NCI-H128 (cell line): ENCODE results near the gene GPBP1L1.

Experiments used
- DNase-seq: peaks from one replicate; lab custom pipeline; 2025; ENCODE audit not compliant: unreplicated experiment; lab: John Stamatoyannopoulos, UW

The GPBP1L1 gene

DNA sequence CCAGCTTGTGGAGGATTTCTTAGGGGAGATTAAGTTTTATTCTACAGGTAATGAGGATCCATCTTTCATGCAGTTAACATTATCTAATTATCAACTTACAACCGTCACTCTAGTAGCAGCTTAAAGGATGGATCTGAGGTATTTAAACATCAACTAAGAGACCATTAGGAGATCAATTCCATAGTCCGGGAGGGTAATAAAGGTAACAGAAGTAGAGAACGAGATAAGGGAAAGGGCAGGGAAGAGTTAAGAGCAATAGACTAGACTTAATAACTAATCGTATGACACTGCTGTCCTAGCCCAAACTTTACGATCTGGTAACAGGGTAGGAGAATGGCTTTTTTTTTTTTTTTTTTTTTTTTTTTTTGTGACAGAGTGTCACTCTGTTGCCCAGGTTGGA is 43.0 kb downstream of the GPBP1L1 start:
- DNase-seq, result no peak

DNA sequence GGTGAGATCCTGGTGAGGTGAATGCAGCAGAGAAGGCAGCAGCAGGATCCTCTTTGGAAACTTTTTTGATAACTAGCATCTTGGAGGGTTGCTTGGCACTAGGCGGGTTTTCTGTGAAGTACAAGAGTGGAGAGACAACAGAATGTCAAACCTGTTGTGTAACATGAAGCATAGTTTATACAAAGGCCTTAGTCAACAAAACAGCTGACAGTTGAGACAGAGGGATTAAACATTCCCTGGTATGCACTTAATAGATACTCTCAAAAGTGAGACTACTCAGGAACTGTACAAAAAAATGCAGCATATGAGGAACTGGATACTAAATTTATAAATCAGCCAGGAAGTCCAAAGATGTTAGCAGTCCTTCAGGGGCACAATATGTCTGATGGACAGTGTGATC is 46.0 kb downstream of the GPBP1L1 start:
- no peak for DNase-seq

DNA sequence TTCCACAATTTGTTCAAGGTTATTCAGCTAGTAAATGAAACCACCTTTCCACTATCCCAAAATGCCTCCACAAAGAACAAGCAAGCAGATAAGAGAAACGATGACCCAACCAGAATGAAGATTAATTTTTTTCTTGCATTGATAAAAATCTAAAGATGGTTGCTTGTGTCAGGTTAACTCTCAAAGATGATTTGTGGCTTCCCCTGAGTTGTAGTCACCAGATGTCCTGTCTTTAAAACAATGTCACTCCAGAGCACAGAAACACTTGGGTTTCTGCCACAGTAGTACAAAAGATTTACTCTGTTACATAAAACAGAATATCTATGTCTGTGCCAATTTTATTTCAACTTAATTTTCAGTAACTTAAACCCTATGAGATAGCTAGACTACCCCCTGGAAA is 51.1 kb downstream of the GPBP1L1 start:
- DNase-seq, result no peak

DNA sequence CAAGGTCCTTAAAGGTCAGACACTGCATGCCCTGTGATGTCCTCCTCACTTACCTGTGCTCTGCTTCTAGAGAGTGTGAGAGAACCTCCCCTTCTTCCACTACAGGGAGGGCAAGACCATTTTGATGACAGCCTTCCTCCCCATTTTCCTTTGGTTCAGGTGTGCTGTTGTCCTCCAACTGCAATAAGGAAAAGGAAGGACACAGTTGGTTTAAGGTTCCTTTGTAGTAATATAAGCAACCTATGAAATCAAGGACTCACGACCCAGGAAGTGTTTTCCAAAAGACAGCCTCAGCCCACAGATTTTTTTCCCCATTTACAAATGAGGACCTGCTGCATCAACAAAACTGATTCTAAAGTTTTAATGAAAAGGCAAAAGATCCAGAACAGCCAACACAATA is 55.9 kb downstream of the GPBP1L1 start:
- no peak for DNase-seq

DNA sequence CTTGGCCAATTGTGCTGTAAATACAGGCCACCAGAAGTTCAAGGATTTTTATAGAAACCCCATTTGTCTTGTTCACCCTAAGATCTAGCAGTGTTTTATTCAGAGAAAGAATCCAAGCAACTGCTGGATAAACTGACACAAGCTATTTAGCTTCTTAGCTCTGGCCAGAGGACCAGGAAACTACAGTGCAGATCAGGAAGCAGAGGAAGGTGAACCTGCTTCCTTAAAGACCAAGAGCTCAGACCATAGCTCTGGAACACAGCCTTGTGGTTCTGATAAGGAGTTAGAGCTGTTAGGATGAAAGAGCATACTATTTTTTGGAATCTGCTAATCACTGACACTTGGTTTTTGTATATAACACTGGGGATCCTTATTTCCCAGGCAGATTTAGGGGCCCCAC is 57.3 kb downstream of the GPBP1L1 start:
- no peak for DNase-seq

DNA sequence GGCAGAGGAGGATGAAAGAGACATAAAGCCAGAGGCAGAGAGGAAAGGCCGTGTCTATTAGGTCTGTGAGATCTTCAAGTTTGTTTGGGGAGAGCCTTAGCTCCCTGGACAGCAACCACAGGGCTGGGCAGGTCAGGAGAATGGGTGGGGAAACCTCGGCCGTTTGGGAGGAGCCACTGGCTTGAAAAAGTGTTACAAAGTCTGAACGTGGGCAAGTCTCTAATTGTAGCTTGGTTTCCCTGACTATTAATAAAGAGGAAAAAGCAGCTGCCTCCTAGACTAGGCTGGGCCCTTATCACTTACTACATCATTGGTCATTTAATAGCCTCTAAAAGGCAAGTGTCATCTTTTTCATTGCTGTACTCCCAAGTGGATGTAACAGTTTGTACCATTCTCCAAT is 62.4 kb downstream of the GPBP1L1 start, which contains the start of gene CCDC17:
TSS of gene CCDC17 (minus strand) at position 83 of the 400 bp plus-strand sequence. CDS start 145 bp downstream, outside the sequence.
- DNase-seq, result no peak

DNA sequence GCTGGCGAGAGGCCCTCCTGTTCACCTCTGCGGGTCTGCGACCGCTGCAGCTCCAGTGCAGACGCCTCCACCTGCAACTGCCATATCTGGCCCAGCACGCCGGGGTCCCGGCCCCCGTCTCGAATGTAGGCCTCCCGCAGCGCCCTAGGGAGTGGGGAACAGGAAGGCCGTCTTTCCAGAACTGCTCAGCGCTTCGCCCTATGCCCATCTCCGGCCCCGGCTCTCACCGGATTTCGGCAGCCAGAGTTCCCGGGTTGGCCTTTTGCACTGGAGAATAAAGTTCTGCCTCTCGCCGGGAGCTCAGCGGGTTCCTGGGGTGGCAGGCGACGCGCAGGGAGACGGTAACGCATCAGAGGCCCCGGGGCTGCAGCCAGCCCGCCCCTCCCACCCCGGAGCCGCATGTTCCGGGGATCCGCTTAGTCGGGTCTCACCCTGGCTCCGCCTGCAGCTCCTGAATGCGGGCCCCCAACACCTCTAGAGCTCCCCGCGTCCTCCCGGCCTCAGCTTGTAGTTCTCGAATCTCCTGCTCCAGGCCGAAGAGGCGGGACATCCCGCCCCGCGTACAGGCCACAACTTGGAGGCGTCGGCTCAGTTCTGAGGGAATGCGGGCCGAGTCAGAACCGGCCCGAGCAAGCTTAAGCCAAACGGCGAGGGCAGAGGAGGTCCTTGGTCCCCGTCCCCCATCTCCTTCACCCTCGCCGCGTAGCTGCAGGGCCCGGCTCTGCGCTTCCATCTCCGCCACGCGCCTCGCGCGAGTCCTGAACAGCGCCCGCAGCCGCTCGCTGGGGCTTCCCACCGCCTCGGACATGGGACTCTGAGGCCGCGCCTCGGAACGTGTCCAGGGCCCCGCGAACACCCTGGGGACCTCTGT is 63.6 kb downstream of the GPBP1L1 start:
- no peak for DNase-seq

DNA sequence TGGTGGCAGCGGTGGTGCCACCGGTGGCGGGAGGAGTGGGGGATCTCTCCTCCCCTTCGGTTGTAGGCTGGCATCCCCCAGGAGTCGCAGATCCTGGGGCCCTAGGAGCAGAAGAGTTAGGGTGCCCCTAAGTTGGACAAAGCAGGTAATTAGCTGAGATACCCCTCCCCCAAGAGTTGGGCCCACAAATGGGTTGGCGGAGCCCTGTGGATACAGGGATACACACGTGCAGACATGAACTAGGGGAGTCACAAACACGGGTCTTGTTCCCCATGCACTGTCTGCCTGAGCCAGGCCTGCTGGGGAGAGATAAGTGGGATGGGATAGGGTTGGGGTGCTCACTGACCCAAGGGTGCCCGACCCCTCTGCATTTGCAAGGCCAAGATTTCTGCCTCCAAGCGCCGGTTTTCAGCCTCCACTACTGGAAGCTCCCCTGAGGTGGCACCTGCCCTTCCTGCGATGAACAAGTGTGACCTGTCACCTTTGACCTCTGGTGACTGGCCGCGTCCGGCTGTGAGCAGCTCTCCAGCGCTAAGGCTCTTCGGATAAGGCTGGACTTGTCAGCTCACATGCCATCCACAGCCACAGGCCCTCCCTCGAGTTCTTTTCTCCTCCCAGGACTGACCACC is 64.3 kb downstream of the GPBP1L1 start:
- no peak for DNase-seq

DNA sequence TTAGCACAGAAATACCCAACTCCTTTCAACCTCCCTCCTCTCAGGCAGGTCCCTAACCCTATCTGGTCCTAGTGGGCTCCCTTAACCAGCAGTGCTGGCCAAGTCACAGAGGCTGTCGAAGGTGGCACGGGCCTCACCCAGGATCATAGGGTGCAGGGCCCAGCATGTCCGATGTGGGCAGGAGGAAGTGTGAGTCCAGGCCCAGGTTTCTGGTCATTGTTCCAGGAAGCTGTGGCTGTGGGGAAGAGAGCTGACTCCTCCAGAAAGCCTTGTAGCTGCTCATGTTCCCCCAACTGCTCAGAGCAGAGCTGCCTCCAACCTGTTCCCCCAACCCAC is 64.9 kb downstream of the GPBP1L1 start:
- no peak for DNase-seq

DNA sequence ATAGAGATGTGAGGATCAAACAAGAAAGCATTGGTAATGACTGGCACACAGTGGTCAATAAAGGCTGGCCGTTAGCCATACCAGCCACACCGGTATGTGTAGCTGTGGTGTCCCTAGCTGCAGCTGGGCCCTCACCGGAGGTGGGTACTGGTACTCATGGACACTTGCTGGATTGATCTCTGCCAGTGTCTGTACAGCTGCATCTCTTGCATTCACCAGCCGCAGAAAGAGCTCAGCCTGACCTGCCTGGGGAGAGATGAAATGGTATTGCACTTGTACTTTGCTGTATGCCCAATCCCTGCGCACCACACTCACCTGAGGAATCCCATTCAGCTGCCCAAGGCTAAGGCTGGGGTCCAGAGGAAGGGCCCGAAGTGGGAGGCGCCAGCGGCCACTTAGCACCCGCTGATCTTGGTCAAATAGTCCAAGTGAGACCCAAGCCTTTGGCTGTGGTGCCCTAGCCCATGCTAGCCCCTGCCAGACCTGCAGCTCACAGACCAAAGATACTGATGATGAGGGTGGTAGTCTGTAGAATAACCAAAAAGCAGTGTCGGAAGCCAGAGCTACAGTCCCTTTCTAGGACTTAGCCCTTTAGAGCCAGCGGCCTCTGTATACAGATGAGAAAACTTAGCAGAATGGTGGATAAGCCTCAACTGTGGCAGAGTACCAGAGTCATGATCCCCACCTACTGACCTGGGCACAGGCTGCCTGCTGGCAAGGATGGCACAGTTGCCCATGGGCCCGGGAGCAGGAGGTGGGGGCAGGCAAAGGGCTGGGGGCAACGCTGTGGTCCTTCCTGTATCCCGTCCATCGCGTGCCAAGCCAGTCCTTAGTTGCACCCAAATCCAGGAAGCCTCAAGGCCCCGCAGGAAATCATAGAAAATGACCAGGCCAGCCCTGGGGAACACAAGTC is 65.5 kb downstream of the GPBP1L1 start:
- DNase-seq, result no peak

DNA sequence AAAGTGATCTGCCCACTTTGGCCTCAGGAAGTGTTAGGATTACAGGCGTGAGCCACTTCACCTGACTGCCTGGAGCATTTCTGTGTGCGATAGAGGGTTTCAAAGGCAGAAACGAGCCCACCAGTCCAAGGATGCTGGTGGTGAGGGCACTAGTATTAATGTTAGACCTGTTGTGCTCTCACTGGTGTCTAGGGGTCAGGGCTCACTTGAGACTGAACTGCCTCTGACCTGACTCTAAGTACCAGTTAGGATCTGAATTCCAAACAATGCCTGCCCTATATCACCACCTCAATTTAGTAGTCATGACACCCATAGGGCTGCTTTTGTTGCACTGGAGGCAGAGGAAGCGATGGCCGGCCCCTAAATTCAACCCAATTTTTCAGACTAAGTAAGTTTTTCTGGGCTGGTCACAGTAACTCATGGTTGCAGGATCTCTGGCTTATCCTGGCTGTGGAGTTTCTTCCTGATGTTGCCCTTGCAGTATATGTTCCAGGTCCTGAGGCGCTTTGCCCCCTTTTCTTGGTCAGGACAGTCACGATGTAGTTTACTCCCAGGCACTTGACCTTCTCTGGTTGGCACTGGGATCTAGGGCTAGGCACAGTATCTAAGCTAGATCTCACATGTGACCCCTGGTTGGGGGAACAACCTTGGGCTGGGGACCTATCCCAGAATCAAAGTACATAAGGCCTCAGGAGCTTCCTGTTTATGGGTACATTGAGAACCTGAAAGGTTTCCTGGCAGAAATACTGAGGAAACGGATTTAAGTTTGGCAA is 67.0 kb downstream of the GPBP1L1 start:
- no peak for DNase-seq

DNA sequence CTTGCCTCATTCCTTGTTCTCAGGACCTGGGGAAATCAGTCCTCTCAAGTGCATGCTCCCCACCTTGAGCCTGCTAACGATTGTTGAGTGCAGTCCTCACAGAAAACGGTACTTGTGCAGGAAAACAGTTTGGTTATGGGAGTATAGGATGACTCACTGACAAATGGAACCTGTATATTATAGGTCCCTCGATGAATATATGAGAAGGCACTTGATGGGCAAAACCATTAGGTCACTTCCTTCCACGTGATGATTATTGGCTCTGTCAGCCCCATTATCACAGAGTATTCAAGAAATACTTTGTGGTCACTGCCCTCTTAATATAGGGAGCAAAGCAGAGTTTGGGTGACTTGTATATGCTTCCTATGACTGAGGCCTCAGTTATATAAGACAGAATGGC is 68.7 kb downstream of the GPBP1L1 start:
- DNase-seq, result no peak

DNA sequence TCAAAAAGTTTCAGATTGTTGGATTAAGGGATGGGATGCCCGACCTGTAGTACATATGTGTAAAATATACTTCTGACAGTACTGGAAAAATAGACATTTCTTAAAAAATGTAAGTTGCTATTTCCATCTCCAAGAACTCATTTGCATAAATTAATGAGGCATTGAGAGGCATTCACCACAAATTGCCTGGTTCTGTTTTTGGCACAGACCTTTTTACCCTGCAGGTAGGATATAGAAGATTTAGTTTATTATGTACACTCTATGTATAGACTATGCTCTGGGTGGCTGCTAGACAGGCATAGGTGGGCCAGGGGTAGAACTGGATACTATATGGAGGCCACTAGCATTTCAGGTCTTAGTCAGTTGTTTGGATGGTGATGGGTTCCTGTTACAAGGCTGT is 70.4 kb downstream of the GPBP1L1 start:
- no peak for DNase-seq

DNA sequence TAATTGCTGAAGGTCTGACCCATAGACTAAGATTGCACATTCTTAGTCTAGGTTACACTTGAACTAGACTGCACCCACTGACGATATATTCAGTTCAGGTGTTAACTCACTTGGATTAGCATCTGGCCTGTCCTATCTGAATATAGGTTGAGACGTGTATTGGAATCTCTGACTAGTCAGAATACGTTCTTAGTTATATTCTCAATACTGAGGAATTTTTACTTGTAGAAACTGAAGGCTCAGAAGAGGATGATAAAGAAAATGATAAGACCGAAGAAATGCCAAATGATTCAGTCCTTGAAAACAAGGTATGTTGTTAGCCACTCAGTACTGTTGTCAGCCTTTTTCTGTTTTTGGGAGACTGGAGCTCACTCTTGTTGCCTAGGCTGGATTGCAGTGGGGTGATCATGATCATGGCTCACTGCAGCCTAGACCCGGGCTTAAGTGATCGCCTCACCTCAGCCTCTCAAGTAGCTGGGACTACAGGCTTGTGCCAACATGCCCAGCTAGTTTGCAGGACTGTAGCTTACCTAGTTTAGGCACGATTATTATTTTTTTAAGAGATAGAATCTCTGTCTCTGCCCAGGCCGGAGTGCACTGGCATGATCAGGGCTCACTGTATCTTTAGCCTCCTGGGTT is 73.3 kb downstream of the GPBP1L1 start:
- DNase-seq, result no peak

DNA sequence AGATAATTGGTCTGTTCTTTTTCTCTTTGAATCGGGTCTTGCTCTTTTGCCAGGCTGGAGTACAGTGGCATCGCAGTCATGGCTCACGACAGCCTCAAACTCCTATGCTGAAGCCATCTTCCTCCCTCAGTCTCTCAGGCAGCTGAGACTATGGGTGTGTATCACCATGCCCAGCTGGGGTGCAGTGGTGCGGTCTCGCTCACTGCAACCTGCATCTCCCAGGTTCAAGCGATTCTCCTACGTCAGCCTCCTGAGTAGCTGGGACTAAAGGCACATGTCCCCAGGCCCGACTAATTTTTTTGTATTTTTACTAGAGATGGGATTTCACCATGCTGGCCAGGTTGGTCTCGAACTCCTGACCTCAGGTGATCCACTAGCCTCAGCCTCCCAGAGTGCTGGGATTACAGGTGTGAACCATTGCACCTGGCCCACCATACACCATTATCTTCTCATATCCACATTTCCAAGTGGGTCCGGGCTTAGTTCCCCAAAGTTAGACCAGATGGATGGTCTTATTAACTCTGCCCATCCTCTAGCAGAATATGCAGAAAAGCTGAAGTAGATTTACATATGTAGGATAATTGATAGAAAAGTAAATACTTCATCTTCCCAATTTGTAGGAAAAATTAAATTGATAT is 75.6 kb downstream of the GPBP1L1 start:
- DNase-seq, result no peak

DNA sequence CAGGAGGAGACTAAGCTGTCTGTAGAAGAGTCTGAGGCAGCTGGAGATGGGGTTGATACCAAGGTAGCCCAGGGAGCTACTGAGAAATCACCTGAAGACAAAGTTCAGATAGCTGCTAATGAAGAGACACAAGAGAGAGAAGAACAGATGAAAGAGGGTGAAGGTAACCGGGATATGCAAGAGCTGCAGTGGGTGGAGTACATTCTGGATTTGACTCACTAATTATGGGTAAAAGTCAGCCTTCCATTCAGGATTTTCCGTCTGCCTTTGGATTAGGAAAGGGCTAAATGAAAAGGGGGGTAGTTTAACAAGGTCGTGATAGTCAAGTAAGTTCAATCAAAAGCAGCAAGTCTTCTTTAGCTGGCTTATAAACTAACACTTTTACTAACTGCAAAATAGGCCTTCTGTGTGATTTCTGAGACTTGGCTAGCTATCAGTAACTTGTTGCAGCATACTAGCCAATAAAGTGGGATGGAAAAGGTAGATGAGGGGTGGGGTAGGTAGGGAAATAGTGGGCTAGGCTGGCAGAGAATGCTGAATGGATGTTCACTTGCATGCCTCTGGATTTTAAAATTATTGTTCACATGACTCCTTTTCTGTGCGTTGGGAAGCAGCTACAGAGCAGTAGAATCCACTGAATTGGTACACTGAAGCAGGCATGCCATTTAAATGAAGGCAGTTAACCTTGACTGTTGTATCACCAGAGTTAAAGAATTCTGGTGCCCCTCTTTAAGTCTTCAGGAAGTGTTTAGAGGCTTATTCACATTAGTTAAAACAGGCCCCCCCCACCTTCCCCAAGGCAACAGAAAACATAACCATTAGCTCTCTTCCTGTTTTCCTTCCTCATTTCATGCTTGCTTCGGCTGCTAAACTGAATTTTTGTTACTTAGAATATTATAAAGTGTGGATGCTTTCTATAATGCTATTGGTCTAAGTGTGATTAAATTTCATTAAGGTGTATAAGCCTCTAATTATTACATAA is 77.9 kb downstream of the GPBP1L1 start:
- DNase-seq, result no peak

DNA sequence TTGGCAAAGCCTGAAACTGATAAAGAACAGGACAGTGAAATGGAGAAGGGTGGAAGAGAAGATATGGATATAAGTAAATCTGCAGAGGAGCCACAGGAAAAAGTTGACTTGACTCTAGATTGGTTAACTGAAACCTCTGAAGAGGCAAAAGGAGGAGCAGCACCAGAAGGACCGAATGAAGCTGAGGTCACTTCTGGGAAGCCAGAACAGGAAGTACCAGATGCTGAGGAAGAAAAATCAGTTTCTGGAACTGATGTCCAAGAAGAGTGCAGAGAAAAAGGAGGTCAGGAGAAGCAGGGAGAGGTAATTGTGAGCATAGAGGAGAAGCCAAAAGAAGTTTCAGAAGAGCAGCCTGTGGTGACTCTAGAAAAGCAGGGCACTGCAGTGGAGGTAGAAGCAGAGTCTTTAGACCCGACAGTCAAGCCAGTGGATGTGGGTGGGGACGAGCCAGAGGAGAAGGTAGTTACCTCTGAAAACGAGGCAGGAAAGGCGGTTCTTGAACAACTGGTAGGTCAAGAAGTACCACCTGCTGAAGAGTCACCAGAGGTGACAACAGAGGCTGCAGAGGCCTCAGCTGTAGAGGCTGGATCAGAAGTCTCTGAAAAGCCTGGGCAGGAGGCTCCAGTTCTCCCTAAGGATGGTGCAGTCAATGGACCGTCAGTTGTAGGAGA is 78.8 kb downstream of the GPBP1L1 start:
- no peak for DNase-seq

DNA sequence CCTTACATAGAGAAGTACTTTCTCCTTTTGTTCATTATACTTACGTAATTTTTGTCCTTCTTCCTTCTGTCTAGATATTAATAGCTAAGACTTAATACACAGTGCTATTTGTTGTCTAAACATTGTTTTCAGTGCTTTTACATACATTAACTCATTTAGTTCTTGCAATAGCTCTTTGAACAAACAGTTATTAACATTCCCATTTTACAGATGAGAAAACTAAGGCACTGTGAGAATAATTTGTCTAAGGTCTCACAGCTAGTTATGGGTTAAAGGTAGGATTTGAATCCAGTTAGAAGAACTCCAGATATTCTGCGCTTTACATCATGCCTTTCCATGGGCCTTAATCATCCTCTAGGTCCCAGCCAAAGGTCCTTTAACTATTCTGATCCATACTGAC is 82.1 kb downstream of the GPBP1L1 start:
- no peak for DNase-seq
